ENCODE data around the gene LRRC2. TPM values are rescaled to one million over a fixed set of nuclear protein-coding genes. Genes with fewer than 3 reads are reported as not detected.

The LRRC2 gene
- total and polyA plus RNA-seq, 4 donors, result 0.09 to 3.1 (median 0.73) TPM

GRCh38 chr3:46576386-46576785 is 10.3 kb upstream of the LRRC2 start:
- Histone ChIP-seq H3K4me1 (ENCODE audit: control insufficient read depth in 5 of 5, insufficient read depth in 5 of 5, low read length in 5 of 5) (peaks cover 0 to 15% (median 2%) of the 10 kb centered on the region in 5 donors), H3K4me3 (no peak overlapping the region), H3K9ac (ENCODE audit: insufficient read depth in 1 of 2, low read length in 2 of 2) (no peak overlapping the region), H3K36me3 (ENCODE audit: control insufficient read depth in 4 of 4, insufficient read depth in 4 of 4, low read length in 4 of 4) (no peaks in the 10 kb centered on the region), H3K27ac (ENCODE audit: low read depth in 1 of 2, low read length in 1 of 2) (no peak overlapping the region), H3K27me3 (ENCODE audit: control insufficient read depth in 3 of 3, insufficient read depth in 3 of 3, low read length in 2 of 3) (peaks cover 0 to 36% (median 31%) of the 10 kb centered on the region in 3 donors), H3K9me3 (ENCODE audit: control insufficient read depth in 4 of 4, insufficient read depth in 3 of 4, low read length in 3 of 4) (no peaks in the 10 kb centered on the region)
- TF ChIP-seq CTCF (IDR thresholded peaks at IDR 0.05; ENCODE audit: control extremely low read depth, extremely low read depth), result no peak
- no peak for DNase-seq
- 67 to 78% methylated on average over 10 of the region's 10 CpGs for WGBS, 2 donors
- ATAC-seq (ENCODE audit: insufficient read depth, low FRiP score), result no peak

GRCh38 chr3:46575577-46576222 is 9.6 kb upstream of the LRRC2 start:
- Histone ChIP-seq H3K36me3 (ENCODE audit: control insufficient read depth in 4 of 4, insufficient read depth in 4 of 4, low read length in 4 of 4) (no peaks in the 10 kb centered on the region), H3K9ac (ENCODE audit: insufficient read depth in 1 of 2, low read length in 2 of 2) (no peak overlapping the region), H3K4me1 (ENCODE audit: control insufficient read depth in 5 of 5, insufficient read depth in 5 of 5, low read length in 5 of 5) (peaks cover 0 to 15% (median 2%) of the 10 kb centered on the region in 5 donors), H3K27me3 (ENCODE audit: control insufficient read depth in 3 of 3, insufficient read depth in 3 of 3, low read length in 2 of 3) (peaks cover 0 to 34% (median 31%) of the 10 kb centered on the region in 3 donors), H3K4me3 (no peak overlapping the region), H3K27ac (ENCODE audit: low read depth in 1 of 2, low read length in 1 of 2) (no peak overlapping the region), H3K9me3 (ENCODE audit: control insufficient read depth in 4 of 4, insufficient read depth in 3 of 4, low read length in 3 of 4) (no peaks in the 10 kb centered on the region)
- no peak for TF ChIP-seq CTCF (IDR thresholded peaks at IDR 0.05; ENCODE audit: control extremely low read depth, extremely low read depth)
- WGBS, 2 donors, result 90 to 94% methylated on average over 11 of the region's 11 CpGs
- ATAC-seq (ENCODE audit: insufficient read depth, low FRiP score), result no peak
- no peak for DNase-seq

- no peaks in the 10 kb centered on the region for H3K36me3 ChIP-seq (ENCODE audit: control insufficient read depth in 4 of 4, insufficient read depth in 4 of 4, low read length in 4 of 4)
- DNase-seq, result no peak
- WGBS, 2 donors, result 78% methylated on average over 5 of the region's 5 CpGs
- ATAC-seq (ENCODE audit: insufficient read depth, low FRiP score), result no peak
- peaks cover 0 to 30% (median 26%) of the 10 kb centered on the region in 3 donors for H3K27me3 ChIP-seq (ENCODE audit: control insufficient read depth in 3 of 3, insufficient read depth in 3 of 3, low read length in 2 of 3)
- H3K9ac ChIP-seq (ENCODE audit: insufficient read depth in 1 of 2, low read length in 2 of 2), result no peak overlapping the region
- no peak overlapping the region for H3K4me3 ChIP-seq
- TF ChIP-seq CTCF (IDR thresholded peaks at IDR 0.05; ENCODE audit: control extremely low read depth, extremely low read depth), result no peak
- H3K27ac ChIP-seq (ENCODE audit: low read depth in 1 of 2, low read length in 1 of 2), result no peak overlapping the region
- H3K4me1 ChIP-seq (ENCODE audit: control insufficient read depth in 5 of 5, insufficient read depth in 5 of 5, low read length in 5 of 5), result peaks cover 0 to 15% (median 2%) of the 10 kb centered on the region in 5 donors
- no peaks in the 10 kb centered on the region for H3K9me3 ChIP-seq (ENCODE audit: control insufficient read depth in 4 of 4, insufficient read depth in 3 of 4, low read length in 3 of 4)
Observed at GRCh38 chr3:46574881-46575576, 8.9 kb upstream of the LRRC2 start.

All from lung (tissue), 12 donors.